HG03439 (cell line): ENCODE data around the gene ZNF79.

Source experiments
- ATAC-seq: cut with Tn5 transposase; IDR thresholded peaks from one replicate; pipeline ENCODE4 v1.9.1; 2021; ENCODE audit warnings: mild to moderate bottlenecking, moderate library complexity; ENCODE audit not compliant: unreplicated experiment

The ZNF79 gene

GRCh38 chr9:127423934-127424675, at the start of gene ZNF79:
Gene ZNF79, plus strand, starts transcription at chr9:127424382. Its CDS starts 406 bp downstream, at chr9:127424788.
- ATAC-seq = peak; percentile 86

DNA sequence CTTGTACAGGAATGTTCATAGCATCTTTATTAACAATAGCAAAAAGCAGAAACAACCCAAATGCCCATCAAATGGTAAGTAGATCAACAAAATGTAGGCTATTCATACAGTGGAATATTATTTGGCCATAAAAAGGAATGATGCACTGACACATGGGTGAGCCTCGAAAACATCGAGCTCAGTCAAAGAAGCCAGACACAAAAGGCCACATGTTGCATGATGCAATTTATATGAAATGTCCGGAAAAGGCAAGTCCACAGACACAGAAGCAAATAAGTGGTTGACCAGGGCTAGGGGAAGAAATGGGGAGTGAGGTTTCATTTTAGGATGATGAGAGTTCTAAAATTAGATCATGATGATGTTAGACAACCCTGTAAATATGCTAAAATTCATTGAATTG, 43.7 kb upstream of the ZNF79 start:
- ATAC-seq = no peak

DNA sequence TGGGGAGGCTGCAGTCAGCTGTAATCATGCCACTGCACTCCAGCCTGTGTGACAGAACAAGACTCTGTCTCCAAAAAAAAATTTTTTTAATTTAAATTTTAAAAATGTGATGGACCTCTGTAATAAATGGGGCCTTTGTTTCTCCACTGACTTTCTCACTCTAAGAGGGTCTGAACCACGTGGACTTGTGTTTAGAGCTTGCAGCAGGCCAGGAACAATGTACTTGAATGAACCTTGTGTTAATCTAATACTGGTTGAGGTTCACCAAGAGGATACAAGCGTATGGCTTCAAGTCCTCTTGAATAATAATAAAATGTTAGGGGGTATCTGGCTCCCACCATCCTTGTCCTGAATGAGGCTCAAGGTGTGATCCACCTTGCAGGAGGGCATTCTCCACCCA, 41.6 kb upstream of the ZNF79 start:
- ATAC-seq = no peak

GRCh38 chr9:127384016-127384730, 40.0 kb upstream of the ZNF79 start:
- ATAC-seq = no peak

GRCh38 chr9:127384901-127385300, 39.3 kb upstream of the ZNF79 start:
- no peak for ATAC-seq

GRCh38 chr9:127386249-127386648, 37.9 kb upstream of the ZNF79 start:
- ATAC-seq = no peak

DNA sequence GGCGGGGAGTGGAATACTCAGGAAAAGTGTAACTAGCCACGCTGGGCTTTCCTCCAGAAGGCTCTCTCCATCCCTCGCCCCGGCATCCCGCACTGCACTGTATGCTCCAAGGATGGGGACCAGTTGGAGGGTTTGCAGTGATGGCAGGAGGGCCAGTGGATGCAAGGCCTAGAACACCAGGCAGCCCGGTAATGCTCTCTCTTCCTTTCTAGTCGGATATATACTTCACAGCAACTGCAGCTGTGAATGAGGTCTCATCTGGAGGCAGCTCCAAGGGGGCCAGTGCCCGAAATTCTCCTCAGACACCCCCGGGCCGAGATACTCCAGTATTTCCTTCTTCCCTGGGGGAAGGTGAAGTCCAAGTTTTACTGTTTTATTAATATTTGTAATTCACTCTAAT, 37.2 kb upstream of the ZNF79 start:
- ATAC-seq = no peak

- ATAC-seq = peak; percentile 79
Measured at GRCh38 chr9:127388037-127388855, 35.9 kb upstream of the ZNF79 start.

DNA sequence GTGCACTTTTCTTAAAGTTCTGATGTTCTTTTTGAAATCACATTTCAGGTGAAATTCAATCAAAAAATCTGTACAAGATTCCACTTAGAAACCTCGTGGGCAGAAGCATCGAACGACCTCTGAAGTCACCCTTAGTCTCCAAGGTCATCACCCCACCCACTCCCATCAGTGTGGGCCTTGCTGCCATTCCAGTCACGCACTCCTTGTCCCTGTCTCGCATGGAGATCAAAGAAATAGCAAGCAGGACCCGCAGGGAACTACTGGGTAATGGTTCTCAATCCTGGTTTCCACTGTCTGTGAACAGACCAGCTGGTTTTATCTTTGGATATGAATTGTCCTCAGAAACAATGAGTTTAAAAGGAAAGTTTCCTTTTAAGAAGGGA, 35.3 kb upstream of the ZNF79 start:
- ATAC-seq = no peak

GRCh38 chr9:127389381-127390247, 34.6 kb upstream of the ZNF79 start:
- no peak for ATAC-seq

DNA sequence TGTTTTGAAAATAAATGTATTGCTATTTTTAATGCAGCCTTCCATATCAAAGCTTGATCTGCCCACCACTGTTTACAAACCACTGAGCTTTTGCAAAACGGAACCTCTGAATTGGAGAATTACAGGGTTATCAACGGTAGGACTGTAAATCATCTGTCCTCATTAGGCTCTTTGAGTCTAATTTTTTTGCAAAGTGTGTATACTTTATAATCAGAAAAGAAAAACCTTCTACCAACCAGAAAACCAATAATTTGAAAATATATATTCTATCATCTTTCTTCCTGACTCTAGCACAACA, 34.0 kb upstream of the ZNF79 start:
- no peak for ATAC-seq

DNA sequence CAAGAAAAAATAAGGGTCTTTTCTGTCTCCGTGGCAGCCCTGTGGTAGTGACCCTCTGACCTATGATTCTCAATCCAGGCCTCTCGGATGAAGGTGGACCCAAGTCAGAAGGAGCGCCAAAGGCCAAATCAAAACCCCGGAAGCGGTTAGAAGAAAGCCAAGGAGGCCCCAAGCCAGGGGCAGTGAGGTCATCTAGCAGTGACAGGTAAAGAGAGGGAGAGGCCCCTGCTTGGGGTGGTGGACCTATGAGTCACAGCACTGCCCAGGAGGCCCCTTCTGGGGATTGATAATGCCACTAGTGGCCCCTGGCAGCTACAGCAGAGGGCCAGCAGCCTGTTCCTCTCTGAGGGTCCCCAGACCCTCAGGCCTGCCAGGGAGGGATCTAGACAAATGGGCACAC, 33.6 kb upstream of the ZNF79 start:
- ATAC-seq = no peak

DNA sequence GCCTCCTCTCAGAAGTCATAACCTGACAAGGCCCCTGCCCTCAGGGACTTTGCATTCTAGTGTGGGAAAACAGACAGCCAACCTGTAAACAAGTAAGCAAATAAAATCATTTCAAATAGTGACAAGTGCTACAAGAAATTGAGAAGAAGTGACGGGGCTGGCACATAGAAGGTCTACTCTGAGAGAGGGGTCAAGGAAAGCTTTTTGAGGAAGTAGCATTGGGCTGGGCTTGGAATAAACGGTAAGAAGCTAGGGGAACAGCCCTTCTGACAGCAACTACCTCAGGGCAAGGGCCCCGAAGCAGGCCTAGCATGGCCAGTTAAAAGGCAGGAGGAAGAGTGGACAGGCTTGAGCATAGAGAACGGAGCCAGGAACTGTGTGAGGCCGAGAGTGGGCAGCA, 32.0 kb upstream of the ZNF79 start:
- ATAC-seq = no peak

- ATAC-seq = no peak
Measured at GRCh38 chr9:127392976-127393375, 31.2 kb upstream of the ZNF79 start.

DNA sequence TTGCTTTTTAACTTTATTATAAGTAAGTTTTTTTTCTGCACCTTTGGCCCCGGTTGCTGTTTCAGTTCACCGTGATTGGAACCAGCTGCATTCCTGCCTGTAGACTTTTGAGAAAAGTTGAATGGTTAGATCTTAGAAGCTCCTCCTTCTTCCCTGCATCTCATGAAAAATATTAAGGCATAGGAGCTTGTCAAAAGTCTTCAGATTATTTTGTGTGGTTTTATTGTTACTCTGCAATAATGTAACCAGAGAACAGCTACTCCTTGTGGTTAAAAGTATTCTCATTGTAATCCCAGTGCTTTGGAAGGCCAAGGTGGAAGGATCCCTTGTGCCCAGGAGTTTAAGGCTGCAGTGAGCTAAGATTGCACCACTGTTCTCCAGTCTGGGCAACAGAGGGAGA, 30.5 kb upstream of the ZNF79 start:
- no peak for ATAC-seq

DNA sequence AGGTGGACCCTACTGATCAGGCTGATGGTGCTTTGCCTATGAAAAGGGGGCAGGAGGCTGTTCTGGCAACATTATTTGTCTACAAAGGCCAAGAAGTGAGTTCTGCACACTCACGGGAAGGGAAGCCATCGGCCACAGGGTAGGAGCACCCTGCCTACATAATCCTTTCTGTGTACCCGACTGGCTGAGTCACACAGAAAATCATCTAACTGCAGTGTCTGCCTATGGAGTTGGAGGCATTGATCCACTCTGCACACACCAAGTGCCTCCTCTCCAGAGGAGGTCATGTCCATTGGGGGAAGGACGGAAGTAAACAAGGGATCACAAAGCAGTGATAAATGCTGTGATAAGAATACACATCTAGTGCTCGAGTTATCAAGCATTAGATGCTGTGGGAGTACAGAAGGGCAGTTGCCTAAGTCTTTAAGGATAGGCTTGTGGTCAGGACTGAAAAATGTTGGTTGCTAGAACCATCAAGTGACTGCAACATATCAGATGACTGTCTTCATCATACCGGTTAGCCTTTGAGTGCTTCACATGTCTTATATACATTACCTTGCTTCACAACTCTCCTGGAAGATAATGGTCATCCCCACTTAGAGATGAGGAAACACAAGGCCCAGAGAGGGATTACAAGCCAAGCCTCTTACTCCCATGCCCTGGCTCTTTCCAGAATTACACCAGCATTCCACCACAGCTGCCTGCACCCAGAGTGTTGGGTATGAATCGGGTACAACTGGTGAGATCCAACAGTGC, 28.5 kb upstream of the ZNF79 start:
- ATAC-seq = no peak

- peak; percentile 2 for ATAC-seq
Measured at GRCh38 chr9:127396253-127396807, 27.9 kb upstream of the ZNF79 start.

DNA sequence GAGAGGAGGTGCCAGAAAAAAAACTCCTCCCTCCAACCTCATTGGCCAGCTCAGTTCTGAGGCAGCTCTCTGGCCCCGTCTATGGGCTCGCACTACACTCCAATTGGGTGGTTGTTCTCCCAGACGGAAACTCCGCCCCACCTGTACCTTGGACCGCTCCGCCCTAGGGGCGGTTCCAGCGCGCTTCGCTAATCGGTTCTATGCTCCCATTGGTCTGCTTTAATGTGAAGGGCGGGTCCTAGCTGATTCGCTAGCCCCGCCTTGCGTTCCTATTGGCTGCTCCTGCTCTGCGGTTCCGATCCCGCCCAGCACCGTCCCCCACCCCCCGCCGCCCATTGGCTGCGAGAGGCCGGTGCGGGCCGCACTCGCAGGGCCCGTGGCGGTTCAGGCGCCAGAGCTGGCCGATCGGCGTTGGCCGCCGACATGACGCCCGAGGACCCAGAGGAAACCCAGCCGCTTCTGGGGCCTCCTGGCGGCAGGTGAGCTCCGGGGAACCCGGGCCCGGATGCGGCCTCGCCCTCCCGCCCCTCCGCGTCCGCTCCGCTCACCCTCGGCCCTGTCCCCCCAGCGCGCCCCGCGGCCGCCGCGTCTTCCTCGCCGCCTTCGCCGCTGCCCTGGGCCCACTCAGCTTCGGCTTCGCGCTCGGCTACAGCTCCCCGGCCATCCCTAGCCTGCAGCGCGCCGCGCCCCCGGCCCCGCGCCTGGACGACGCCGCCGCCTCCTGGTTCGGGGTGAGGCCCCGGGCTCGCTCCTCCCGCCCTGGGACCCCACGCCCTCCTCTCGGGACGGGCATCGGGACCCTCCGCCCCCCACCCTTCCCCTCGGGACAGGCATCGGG, 27.2 kb upstream of the ZNF79 start, which contains the start of gene SLC2A8:
TSS of gene SLC2A8 (plus strand) at position 362 of the 838 bp plus-strand sequence. CDS start at position 424, 62 bp downstream.
- peak; percentile 94 for ATAC-seq
